ENCODE data around the gene RIT1.
A peak's percentile ranks its signal among the peaks of the same experiment; 100 is the strongest.
"Not testable (repeated sequence)": the region's sequence is repeated elsewhere in the genome, so short reads cannot be mapped to it uniquely, and the experiment has no call there.

RIT1 gene

GRCh38 chr1:155933591-155934096 lies 22.5 kb upstream of the RIT1 start:
- no peak for DNase-seq (ENCODE audit: low spot score)

GRCh38 chr1:155932487-155932886 lies 21.3 kb upstream of the RIT1 start:
- DNase-seq (ENCODE audit: low spot score), result no peak

- no peak for DNase-seq (ENCODE audit: low spot score)
Observed at GRCh38 chr1:155932081-155932480, 20.9 kb upstream of the RIT1 start.

GRCh38 chr1:155931332-155932038 lies 20.3 kb upstream of the RIT1 start:
- DNase-seq (ENCODE audit: low spot score), result no peak

DNA sequence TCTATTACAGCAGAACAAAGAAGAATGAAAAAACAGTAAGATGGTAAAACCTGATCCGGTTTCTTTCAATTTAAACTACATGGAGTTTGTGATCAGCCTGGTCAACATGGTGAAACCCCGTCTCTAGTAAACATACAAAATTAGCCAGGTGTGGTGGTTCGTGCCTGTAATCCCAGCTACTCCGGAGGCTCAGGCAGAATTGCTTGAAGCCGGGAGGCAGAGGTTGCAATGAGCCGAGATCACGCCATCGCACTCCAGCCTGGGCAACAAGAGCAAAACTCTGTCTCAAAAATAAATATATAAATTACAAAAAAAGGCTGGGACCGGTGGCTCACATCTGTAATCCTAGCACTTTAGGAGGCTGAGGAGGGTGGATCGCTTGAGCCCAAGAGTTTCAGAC lies 19.6 kb upstream of the RIT1 start:
- DNase-seq (ENCODE audit: low spot score), result not testable (repeated sequence)

- DNase-seq (ENCODE audit: low spot score), result no peak
Observed at GRCh38 chr1:155929057-155929456, 17.9 kb upstream of the RIT1 start.

DNA sequence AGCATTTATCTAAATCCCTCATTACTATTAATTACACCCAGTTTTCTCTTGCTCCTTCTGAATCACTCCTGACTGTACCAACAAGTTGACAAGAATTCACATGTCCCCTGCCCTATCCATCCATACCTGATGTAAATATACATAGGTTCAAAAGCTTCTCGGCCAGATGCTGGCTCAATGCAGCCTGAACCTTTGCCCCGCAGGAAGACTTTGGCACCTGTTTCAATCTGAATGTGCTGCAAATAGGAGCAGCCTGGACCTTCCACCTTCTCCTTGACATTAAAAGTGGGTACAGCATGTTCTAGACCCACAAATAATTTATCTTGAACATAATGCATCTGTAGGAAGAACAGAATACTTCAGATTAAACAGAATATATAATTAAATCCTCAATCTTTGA lies 14.4 kb upstream of the RIT1 start:
- no peak for DNase-seq (ENCODE audit: low spot score)

DNA sequence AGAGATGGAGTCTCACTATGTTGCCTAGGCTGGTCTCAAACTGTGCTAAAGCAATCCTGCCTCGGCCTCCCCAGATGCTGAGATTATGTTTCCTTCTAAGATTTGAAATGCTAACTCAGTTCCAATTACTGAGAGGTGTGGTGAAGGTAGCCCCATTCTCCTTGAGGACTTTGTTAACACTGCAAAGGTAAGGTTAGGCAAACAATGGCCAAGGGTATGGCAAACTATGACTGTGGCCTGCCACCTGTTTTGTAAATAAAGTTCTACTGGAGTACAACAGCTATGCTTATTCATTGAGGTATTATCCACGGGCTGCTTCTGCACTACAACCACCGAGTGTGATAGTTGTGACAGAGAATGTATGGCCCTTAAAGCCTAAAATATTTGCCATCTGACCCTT lies 9.6 kb upstream of the RIT1 start:
- no peak for DNase-seq (ENCODE audit: low spot score)

- DNase-seq (ENCODE audit: low spot score), result no peak
Observed at GRCh38 chr1:155919801-155920200, 8.7 kb upstream of the RIT1 start.

GRCh38 chr1:155918660-155919059 lies 7.5 kb upstream of the RIT1 start:
- DNase-seq (ENCODE audit: low spot score), result no peak

GRCh38 chr1:155913969-155914757 lies 3.0 kb upstream of the RIT1 start:
- DNase-seq (ENCODE audit: low spot score), result no peak

GRCh38 chr1:155912056-155912536 lies 947 bp upstream of the RIT1 start:
- no peak for DNase-seq (ENCODE audit: low spot score)

GRCh38 chr1:155910621-155911121 lies 478 bp downstream of the RIT1 start:
- DNase-seq (ENCODE audit: low spot score), result no peak

DNA sequence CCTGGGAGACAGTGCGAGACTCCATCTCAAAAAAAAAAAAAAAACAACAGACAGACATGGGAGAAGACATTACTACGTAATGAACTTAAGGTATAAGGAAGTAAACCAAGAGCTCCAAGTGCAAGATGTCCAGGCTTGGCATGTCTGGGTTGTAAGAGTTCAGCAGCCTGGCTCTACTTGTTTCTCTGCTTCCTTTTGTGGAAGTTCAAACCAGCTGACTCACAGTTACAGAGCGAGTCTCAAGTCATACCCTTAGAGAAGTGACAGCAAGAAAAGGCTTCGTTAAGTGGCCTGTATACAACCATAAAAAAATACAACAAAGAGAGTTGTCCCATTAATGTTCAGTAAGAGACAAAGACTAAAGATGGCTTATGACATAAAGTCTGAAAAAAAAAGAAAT lies 1.3 kb downstream of the RIT1 start:
- DNase-seq (ENCODE audit: low spot score), result peak; percentile 10

GRCh38 chr1:155904261-155904660 lies 6.9 kb downstream of the RIT1 start:
- DNase-seq (ENCODE audit: low spot score), result no peak

GRCh38 chr1:155900161-155900560 lies 11.0 kb downstream of the RIT1 start:
- DNase-seq (ENCODE audit: low spot score), result no peak

- DNase-seq (ENCODE audit: low spot score), result no peak
Observed at GRCh38 chr1:155899683-155900082, 11.5 kb downstream of the RIT1 start.

DNA sequence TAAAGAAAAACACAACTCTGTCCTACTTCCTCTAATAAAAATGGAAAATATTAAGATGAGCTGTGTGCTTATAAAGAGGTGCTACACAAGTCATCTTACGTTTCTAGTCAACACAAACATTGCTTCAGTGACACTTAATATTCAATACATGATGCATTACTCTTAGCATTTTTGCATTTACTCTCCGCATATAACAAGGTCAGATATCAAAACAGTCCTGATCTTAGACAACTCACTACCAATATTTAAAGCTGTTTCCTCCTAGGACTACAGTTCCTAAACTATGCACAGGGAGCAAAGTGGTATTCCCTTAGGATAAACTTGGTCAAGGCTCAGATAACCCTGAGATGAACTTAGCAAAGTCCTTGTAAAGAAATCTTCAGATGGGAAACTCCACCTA lies 12.3 kb downstream of the RIT1 start:
- no peak for DNase-seq (ENCODE audit: low spot score)

DNA sequence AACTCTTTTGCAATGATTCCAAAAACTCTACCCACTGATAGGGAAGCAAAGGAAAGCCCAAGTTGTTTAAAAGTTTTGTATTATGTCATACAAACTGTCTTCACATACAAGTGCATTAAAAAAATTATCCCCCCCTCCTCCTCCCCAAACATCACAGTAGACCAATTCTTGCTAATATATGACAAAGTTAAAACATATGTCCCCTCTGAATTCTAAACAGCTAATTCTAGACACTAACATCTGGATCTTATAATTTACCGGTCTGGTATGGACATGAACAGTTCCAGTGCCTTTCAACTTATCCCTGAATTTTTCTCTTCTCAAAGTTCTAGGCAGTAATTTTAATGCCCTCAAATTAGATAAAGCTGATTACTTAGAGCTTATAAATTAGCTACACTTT lies 13.4 kb downstream of the RIT1 start:
- no peak for DNase-seq (ENCODE audit: low spot score)

- not testable (repeated sequence) for DNase-seq (ENCODE audit: low spot score)
Observed at GRCh38 chr1:155896476-155896875, 14.7 kb downstream of the RIT1 start.

DNA sequence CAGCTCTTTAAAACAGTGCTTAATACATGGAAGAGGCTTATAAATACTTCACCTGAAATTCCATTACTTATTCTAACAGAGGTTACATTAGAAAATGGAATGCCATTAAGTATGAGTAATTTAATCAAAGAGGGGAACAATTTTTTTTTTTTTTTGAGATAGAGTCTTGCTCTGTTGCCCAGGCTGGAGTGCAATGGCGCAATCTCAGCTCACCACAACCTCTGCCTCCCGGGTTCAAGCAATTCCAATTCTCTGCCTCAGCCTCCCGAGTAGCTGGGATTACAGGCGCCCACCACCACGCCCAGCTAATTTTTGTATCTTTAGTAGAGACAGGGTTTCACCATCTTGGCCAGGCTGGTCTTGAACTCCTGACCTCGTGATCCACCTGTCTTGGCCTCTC lies 15.5 kb downstream of the RIT1 start:
- not testable (repeated sequence) for DNase-seq (ENCODE audit: low spot score)

DNA sequence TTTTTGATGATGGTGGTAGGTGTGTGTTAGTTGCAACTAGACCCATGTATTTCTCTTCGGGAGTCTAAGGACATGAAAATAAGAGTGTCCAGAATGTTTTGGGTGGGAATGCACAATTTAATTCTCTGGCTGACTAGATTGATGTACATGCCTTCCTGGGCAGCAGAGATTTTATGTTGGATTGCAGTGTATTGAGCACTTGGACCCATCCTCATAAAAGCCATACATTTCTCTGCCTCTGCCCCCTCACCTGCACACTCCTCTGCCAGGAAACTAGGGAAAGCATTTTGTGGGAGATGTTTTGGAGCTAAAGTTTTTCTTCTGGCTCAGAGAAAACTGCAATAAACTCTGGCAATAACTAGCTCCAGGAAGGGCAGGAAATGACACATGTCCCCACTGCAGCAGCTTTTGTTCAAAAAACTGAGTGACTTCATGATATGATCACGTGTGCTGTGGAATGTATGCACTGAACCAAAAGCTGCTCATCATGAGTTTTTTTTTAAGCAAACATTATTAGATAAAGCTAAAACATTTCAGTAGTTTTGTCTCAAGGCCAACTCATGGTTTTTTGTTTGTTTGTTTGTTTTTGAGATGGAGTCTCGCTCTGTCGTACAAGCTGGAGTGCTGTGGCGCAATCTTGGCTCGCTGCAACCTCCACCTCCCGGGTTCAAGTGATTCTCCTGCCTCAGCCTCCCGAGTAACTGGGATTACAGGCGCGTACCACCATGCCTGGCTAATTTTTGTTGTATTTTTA lies 17.6 kb downstream of the RIT1 start:
- peak; percentile 40 for DNase-seq (ENCODE audit: low spot score)

Data from CD4-positive, alpha-beta T cell treated with Interleukin-6 at 100 ng/mL for 8 hours (primary cell).